Measurements from ENCODE around the gene PTPRN2.

Gene PTPRN2

GRCh38 chr7:157518514-157519175 is 1069.0 kb downstream of the PTPRN2 start:
- TF ChIP-seq CTCF (IDR thresholded peaks at IDR 0.05; ENCODE audit: extremely low read depth, insufficient read depth, missing control alignments) = no peak
- in situ Hi-C loops (cut with MboI; ENCODE audit: low pct_unique_long_range_greater_than_20kb, low sequenced_read_pairs, unreplicated experiment) = no loop called here
- no peak for DNase-seq (ENCODE audit: low spot score)

GRCh38 chr7:157517782-157518513 is 1069.7 kb downstream of the PTPRN2 start:
- no peak for DNase-seq (ENCODE audit: low spot score)
- TF ChIP-seq CTCF (IDR thresholded peaks at IDR 0.05; ENCODE audit: extremely low read depth, insufficient read depth, missing control alignments) = no peak
- in situ Hi-C loops (cut with MboI; ENCODE audit: low pct_unique_long_range_greater_than_20kb, low sequenced_read_pairs, unreplicated experiment) = no loop called here

- no peak for DNase-seq (ENCODE audit: low spot score)
- TF ChIP-seq CTCF (IDR thresholded peaks at IDR 0.05; ENCODE audit: extremely low read depth, insufficient read depth, missing control alignments) = no peak
- in situ Hi-C loops (cut with MboI; ENCODE audit: low pct_unique_long_range_greater_than_20kb, low sequenced_read_pairs, unreplicated experiment) = no loop called here
These were observed 1070.5 kb downstream of the PTPRN2 start for GRCh38 chr7:157516911-157517781.

- TF ChIP-seq CTCF (IDR thresholded peaks at IDR 0.05; ENCODE audit: extremely low read depth, insufficient read depth, missing control alignments) = no peak
- in situ Hi-C loops (cut with MboI; ENCODE audit: low pct_unique_long_range_greater_than_20kb, low sequenced_read_pairs, unreplicated experiment) = no loop called here
- DNase-seq (ENCODE audit: low spot score) = no peak
These were observed 1071.3 kb downstream of the PTPRN2 start for GRCh38 chr7:157516311-157516710.

- no peak for TF ChIP-seq CTCF (IDR thresholded peaks at IDR 0.05; ENCODE audit: extremely low read depth, insufficient read depth, missing control alignments)
- DNase-seq (ENCODE audit: low spot score) = no peak
- in situ Hi-C loops (cut with MboI; ENCODE audit: low pct_unique_long_range_greater_than_20kb, low sequenced_read_pairs, unreplicated experiment) = no loop called here
These were observed 1072.1 kb downstream of the PTPRN2 start for GRCh38 chr7:157515342-157516041.

GRCh38 chr7:157514746-157515145 is 1072.9 kb downstream of the PTPRN2 start:
- in situ Hi-C loops (cut with MboI; ENCODE audit: low pct_unique_long_range_greater_than_20kb, low sequenced_read_pairs, unreplicated experiment) = no loop called here
- DNase-seq (ENCODE audit: low spot score) = no peak
- TF ChIP-seq CTCF (IDR thresholded peaks at IDR 0.05; ENCODE audit: extremely low read depth, insufficient read depth, missing control alignments) = no peak
